GM12878 (cell line): ENCODE results near the gene ARRDC5.
"Not testable (repeated sequence)": the region's sequence is repeated elsewhere in the genome, so short reads cannot be mapped to it uniquely, and the experiment has no call there.

Experiments
- BHLHE40 ChIP-seq, 2 experiments: fragments of 450-650 bp in 1 of 2; IDR thresholded peaks; 2 replicates each; pipeline ENCODE4 v1.6.1; 2011 to 2017; ENCODE audit warnings: low read depth in 2 of 2, borderline replicate concordance in 1 of 2, improper control_type of control experiment in 1 of 2, low read length in 1 of 2, mild to moderate bottlenecking in 1 of 2
- EZH2 ChIP-seq: IDR thresholded peaks from 2 replicates; pipeline ENCODE4 v1.6.1; 2012; ENCODE audit warnings: low read depth, mild to moderate bottlenecking, control low read depth, inconsistent platforms, low read length, borderline replicate concordance; ENCODE audit not compliant: control insufficient read depth
- IRF3 ChIP-seq: fragments of 450-650 bp; IDR thresholded peaks from 2 replicates; pipeline ENCODE4 v1.6.1; 2014; ENCODE audit warnings: mild to moderate bottlenecking
- PAX8 ChIP-seq: fragments of 450-650 bp; IDR thresholded peaks from 2 replicates; pipeline ENCODE4 v1.6.1; 2017; ENCODE audit warnings: mild to moderate bottlenecking, moderate library complexity
- REST ChIP-seq: IDR thresholded peaks from 2 replicates; pipeline ENCODE4 v1.6.1; 2012; ENCODE audit warnings: mild to moderate bottlenecking, low read depth, low read length

- TF ChIP-seq EZH2; PAX8; BHLHE40 (IDR thresholded peaks at IDR 0.05; ENCODE audit: borderline replicate concordance in 1 of 2, low read depth in 2 of 2, low read length in 1 of 2); IRF3; REST: not testable (repeated sequence)
Observed at GRCh38 chr19:4856468-4856867, 46.2 kb downstream of the ARRDC5 start.
